Liver (tissue), 9 donors: ENCODE results near the gene GRAMD4. TPM values are rescaled to one million over a fixed set of nuclear protein-coding genes. Genes with fewer than 3 reads are reported as not detected.

Source experiments
- DNase-seq: peaks from one replicate; pipeline ENCODE4 v3.0.0-alpha.2; 2017; ENCODE audit warnings: low spot score
- H3K27ac ChIP-seq, 2 donors: one replicate each; pipeline ENCODE4 v1.7.0; 2013; ENCODE audit warnings: inconsistent platforms in 2 of 2, low read length in 2 of 2, control low read depth in 1 of 2, low read depth in 1 of 2, mild to moderate bottlenecking in 1 of 2
- H3K27me3 ChIP-seq, 4 donors: one replicate each; pipeline versions ENCODE4 v1.6.1 to v1.7.0; 2013; ENCODE audit warnings: low read length in 3 of 4, inconsistent platforms in 1 of 4, mild to moderate bottlenecking in 1 of 4, moderate library complexity in 1 of 4; ENCODE audit not compliant: control insufficient read depth in 4 of 4, insufficient read depth in 4 of 4
- H3K36me3 ChIP-seq, 4 donors: one replicate each; pipeline versions ENCODE4 v1.6.1 to v1.7.0; 2013; ENCODE audit warnings: low read length in 3 of 4, mild to moderate bottlenecking in 3 of 4, low read depth in 1 of 4, moderate library complexity in 1 of 4; ENCODE audit not compliant: control insufficient read depth in 4 of 4, insufficient read depth in 3 of 4
- H3K4me1 ChIP-seq, 4 donors: one replicate each; pipeline versions ENCODE4 v1.6.1 to v1.7.0; 2013; ENCODE audit warnings: low read length in 3 of 4, mild to moderate bottlenecking in 3 of 4, moderate library complexity in 1 of 4; ENCODE audit not compliant: control insufficient read depth in 4 of 4, insufficient read depth in 4 of 4
- H3K4me3 ChIP-seq, 3 donors: one replicate each; pipeline versions ENCODE4 v1.6.1 to v1.7.0; 2013; ENCODE audit warnings: low read length in 3 of 3, control low read depth in 1 of 3, low read depth in 1 of 3, mild to moderate bottlenecking in 1 of 3
- H3K9ac ChIP-seq, 2 donors: one replicate each; pipeline ENCODE4 v1.7.0; 2013; ENCODE audit warnings: low read length in 2 of 2, mild to moderate bottlenecking in 2 of 2, moderate library complexity in 2 of 2, control low read depth in 1 of 2, low read depth in 1 of 2
- H3K9me3 ChIP-seq, 4 donors: one replicate each; pipeline versions ENCODE4 v1.6.1 to v1.7.0; 2013; ENCODE audit warnings: low read length in 3 of 4; ENCODE audit not compliant: control insufficient read depth in 4 of 4
- ATF3 ChIP-seq: IDR thresholded peaks from 2 replicates; pipeline ENCODE4 v1.6.1; 2016; ENCODE audit warnings: antibody characterized with exemption
- CTCF ChIP-seq: fragments of 150-350 bp; IDR thresholded peaks from 2 replicates; pipeline ENCODE4 v1.5.1; 2017; ENCODE audit warnings: improper control_type of control experiment, low read depth, low read length; ENCODE audit not compliant: missing input control
- FOXA1 ChIP-seq: IDR thresholded peaks from 2 replicates; pipeline ENCODE4 v1.6.1; 2016; ENCODE audit warnings: antibody characterized with exemption
- GABPA ChIP-seq, 2 donors: IDR thresholded peaks in 1 of 2; conservative IDR thresholded peaks in 1 of 2; 2 replicates each; pipeline ENCODE4 v1.6.1; 2016; ENCODE audit warnings: antibody characterized with exemption in 2 of 2, mild to moderate bottlenecking in 1 of 2, moderate library complexity in 1 of 2
- HNF4A ChIP-seq, 2 donors: conservative IDR thresholded peaks; 2 replicates each; pipeline ENCODE4 v1.6.1; 2016; ENCODE audit warnings: antibody characterized with exemption in 2 of 2, mild to moderate bottlenecking in 2 of 2
- HNF4G ChIP-seq: IDR thresholded peaks from 2 replicates; pipeline ENCODE4 v1.6.1; 2016; ENCODE audit warnings: antibody characterized with exemption
- MAX ChIP-seq: IDR thresholded peaks from 2 replicates; pipeline ENCODE4 v1.6.1; 2016; ENCODE audit warnings: antibody characterized with exemption
- NR2F2 ChIP-seq: IDR thresholded peaks from 2 replicates; pipeline ENCODE4 v1.6.1; 2016; ENCODE audit warnings: antibody characterized with exemption
- RAD21 ChIP-seq, 2 donors: IDR thresholded peaks; 2 replicates each; pipeline ENCODE4 v1.6.1; 2016; ENCODE audit warnings: antibody characterized with exemption in 2 of 2, mild to moderate bottlenecking in 2 of 2
- REST ChIP-seq: IDR thresholded peaks from 2 replicates; pipeline ENCODE4 v1.6.1; 2016; ENCODE audit warnings: antibody characterized with exemption, mild to moderate bottlenecking
- RXRA ChIP-seq, 2 donors: IDR thresholded peaks; 2 replicates each; pipeline ENCODE4 v1.6.1; 2017 to 2018; ENCODE audit warnings: antibody characterized with exemption in 2 of 2, mild to moderate bottlenecking in 1 of 2
- SP1 ChIP-seq: IDR thresholded peaks from 2 replicates; pipeline ENCODE4 v1.6.1; 2018; ENCODE audit warnings: antibody characterized with exemption, mild to moderate bottlenecking
- TAF1 ChIP-seq: conservative IDR thresholded peaks from 2 replicates; pipeline ENCODE4 v1.6.1; 2016; ENCODE audit warnings: antibody characterized with exemption, mild to moderate bottlenecking
- ZBTB33 ChIP-seq: IDR thresholded peaks from 2 replicates; pipeline ENCODE4 v1.6.1; 2016; ENCODE audit warnings: antibody characterized with exemption
- WGBS: extraction: QIAGEN DNeasy Blood & Tissue Kit; methylation state at CpG from one replicate; pipeline ENCODE4 v1.1.7; 2013; 5-methylcytosine and 5-hydroxymethylcytosine counted together
- polyA plus RNA-seq, 2 donors: library from polyadenylated mRNA; stranded (reverse) in 1 of 2; unstranded in 1 of 2; fragments of 200-250 nt in 1 of 2; fragments of >200 nt in 1 of 2; fragmentation: Nextera tagmentation in 1 of 2; extraction: Ambion mirVana in 1 of 2; gene quantifications; one replicate each; pipeline versions ENCODE4 v1.2.1 to v1.2.3, GENCODE V29; 2013 to 2015
- total RNA-seq, 2 donors: library from RNA; depleted of rRNA; stranded (reverse); fragments of >200 nt; gene quantifications; one replicate each; pipeline ENCODE4 v1.2.3, GENCODE V29; 2014
- donor health status: healthy.
- donor health status: healthy.
- donor health status: healthy.
- donor health status: healthy.
- donor health status: healthy.

Gene GRAMD4
- total and polyA plus RNA-seq, 4 donors, result 2.7 to 53.5 (median 21.6) TPM

- Histone ChIP-seq H3K4me3 (no peak overlapping the region), H3K9ac (no peak overlapping the region), H3K27ac (no peak overlapping the region), H3K4me1 (no peaks in the 10 kb centered on the region), H3K36me3 (peaks cover 24 to 71% (median 44%) of the 10 kb centered on the region in 4 donors), H3K27me3 (no peaks in the 10 kb centered on the region), H3K9me3 (no peaks in the 10 kb centered on the region)
- DNase-seq, result no peak
- TF ChIP-seq HNF4G, result no peak
- no peak for TF ChIP-seq RXRA (IDR thresholded peaks at IDR 0.05)
- TF ChIP-seq RAD21 (IDR thresholded peaks at IDR 0.05), result no peak
- TF ChIP-seq NR2F2, result no peak
- no peak for TF ChIP-seq TAF1
- no peak for TF ChIP-seq GABPA (IDR thresholded peaks at IDR 0.05 in 1 of 2, conservative IDR thresholded peaks at IDR 0.05 in 1 of 2)
- 97% methylated on average over 20 of the region's 20 CpGs for WGBS
Observed at GRCh38 chr22:46690146-46690545, 70.0 kb downstream of the GRAMD4 start.

- Histone ChIP-seq H3K9ac (no peak overlapping the region), H3K4me1 (no peaks in the 10 kb centered on the region), H3K9me3 (no peaks in the 10 kb centered on the region), H3K27ac (no peak overlapping the region), H3K36me3 (peaks cover 28 to 77% (median 46%) of the 10 kb centered on the region in 4 donors), H3K4me3 (no peak overlapping the region), H3K27me3 (no peaks in the 10 kb centered on the region)
- TF ChIP-seq GABPA (IDR thresholded peaks at IDR 0.05 in 1 of 2, conservative IDR thresholded peaks at IDR 0.05 in 1 of 2) (no peak), ATF3 (no peak), SP1 (no peak), HNF4G (no peak), FOXA1 (no peak), RXRA (IDR thresholded peaks at IDR 0.05) (no peak), HNF4A (conservative IDR thresholded peaks at IDR 0.05) (no peak), CTCF (no peak), ZBTB33 (no peak), REST (no peak), NR2F2 (no peak), MAX (no peak)
- no peak for DNase-seq
- 95% methylated on average over 17 of the region's 17 CpGs for WGBS
Observed at GRCh38 chr22:46691571-46691970, 71.4 kb downstream of the GRAMD4 start.
